Neutrophil (primary cell): Measurements from ENCODE around the gene CFLAR.

ENCODE experiments used
- H3K27ac ChIP-seq: fragments of 200-600 bp; sonication (generic); 2 replicates; pipeline ENCODE4 v1.5.1; 2016; ENCODE audit warnings: mild to moderate bottlenecking, moderate library complexity
- H3K27me3 ChIP-seq: fragments of 200-600 bp; sonication (generic); 2 replicates; pipeline ENCODE4 v1.6.0; 2016; ENCODE audit warnings: mild to moderate bottlenecking
- H3K36me3 ChIP-seq: fragments of 200-600 bp; sonication (generic); 2 replicates; pipeline ENCODE4 v1.5.1; 2017
- H3K4me1 ChIP-seq, 2 experiments: fragments of 200-600 bp in 1 of 2; sonication (generic) in 1 of 2; 1 replicate in 1 of 2; 2 replicates in 1 of 2; pipeline versions ENCODE4 v1.5.1 to v1.6.1; 2013 to 2016; ENCODE audit warnings: low read depth in 1 of 2, low read length in 1 of 2, mild to moderate bottlenecking in 1 of 2, moderate library complexity in 1 of 2; ENCODE audit not compliant: control insufficient read depth in 1 of 2, insufficient read depth in 1 of 2
- H3K4me3 ChIP-seq, 2 experiments: fragments of 200-600 bp in 1 of 2; sonication (generic) in 1 of 2; 1 replicate in 1 of 2; 2 replicates in 1 of 2; pipeline ENCODE4 v1.5.1; 2013 to 2016; ENCODE audit warnings: low read depth in 1 of 2, low read length in 1 of 2, mild to moderate bottlenecking in 1 of 2, moderate library complexity in 1 of 2
- H3K9me3 ChIP-seq: fragments of 200-600 bp; sonication (generic); 2 replicates; pipeline ENCODE4 v1.5.1; 2016
- CTCF ChIP-seq: fragments of 200-600 bp; sonication (generic); IDR thresholded peaks from 2 replicates; pipeline ENCODE4 v1.5.1; 2016; ENCODE audit warnings: antibody characterized with exemption

The CFLAR gene

GRCh38 chr2:201128933-201129505, 13.1 kb downstream of the CFLAR start:
- Histone ChIP-seq H3K4me3 (peak overlapping the region; percentile 84 to 98), H3K36me3 (peaks cover 45% of the 10 kb centered on the region), H3K27ac (peak overlapping the region; percentile 99), H3K27me3 (no peaks in the 10 kb centered on the region), H3K9me3 (no peaks in the 10 kb centered on the region), H3K4me1 (peaks cover 92% of the 10 kb centered on the region in 2 experiments)
- TF ChIP-seq CTCF: no peak

- H3K4me1 ChIP-seq: peaks cover 75 to 76% of the 10 kb centered on the region in 2 experiments
Measured at GRCh38 chr2:201130524-201131186, 14.7 kb downstream of the CFLAR start.

GRCh38 chr2:201132518-201132917, 16.6 kb downstream of the CFLAR start:
- peak overlapping the region; percentile 13 to 23 for H3K4me3 ChIP-seq
- H3K27me3 ChIP-seq: no peaks in the 10 kb centered on the region
- H3K27ac ChIP-seq: peak overlapping the region; percentile 99
- H3K9me3 ChIP-seq: no peaks in the 10 kb centered on the region
- TF ChIP-seq CTCF: no peak
- peaks cover 57 to 58% of the 10 kb centered on the region in 2 experiments for H3K4me1 ChIP-seq
- H3K36me3 ChIP-seq: peaks cover 79% of the 10 kb centered on the region

More at GRCh38 chr2:201130524-201131186, 14.7 kb downstream of the CFLAR start:
- Histone ChIP-seq H3K27ac (peak overlapping the region; percentile 99), H3K36me3 (peaks cover 60% of the 10 kb centered on the region), H3K4me3 (peak overlapping the region; percentile 15 to 20), H3K27me3 (no peaks in the 10 kb centered on the region), H3K9me3 (no peaks in the 10 kb centered on the region)
- no peak for TF ChIP-seq CTCF

- TF ChIP-seq CTCF: no peak
- peaks cover 99% of the 10 kb centered on the region for H3K36me3 ChIP-seq
- H3K27me3 ChIP-seq: no peaks in the 10 kb centered on the region
- H3K9me3 ChIP-seq: no peaks in the 10 kb centered on the region
- H3K4me3 ChIP-seq: no peak overlapping the region
- H3K4me1 ChIP-seq: peaks cover 35 to 40% of the 10 kb centered on the region in 2 experiments
- H3K27ac ChIP-seq: peak overlapping the region; percentile 62
Measured at GRCh38 chr2:201135386-201135785, 19.4 kb downstream of the CFLAR start.

GRCh38 chr2:201136889-201137321, 20.9 kb downstream of the CFLAR start:
- no peaks in the 10 kb centered on the region for H3K27me3 ChIP-seq
- no peaks in the 10 kb centered on the region for H3K9me3 ChIP-seq
- no peak for TF ChIP-seq CTCF
- peaks cover 99% of the 10 kb centered on the region for H3K36me3 ChIP-seq
- peak overlapping the region; percentile 62 for H3K27ac ChIP-seq
- no peak overlapping the region for H3K4me3 ChIP-seq
- H3K4me1 ChIP-seq: peaks cover 20 to 25% of the 10 kb centered on the region in 2 experiments
